ENCODE results near the gene NFIX. TPM values are rescaled to one million over a fixed set of nuclear protein-coding genes. Genes with fewer than 3 reads are reported as not detected.

NFIX gene
- total and polyA plus RNA-seq, 9 of the 15 experiments (the other 6 are each of a cell fraction or from before 2014, with no cell fraction given) = 0.28 to 26.8 (median 5.4) TPM

DNA sequence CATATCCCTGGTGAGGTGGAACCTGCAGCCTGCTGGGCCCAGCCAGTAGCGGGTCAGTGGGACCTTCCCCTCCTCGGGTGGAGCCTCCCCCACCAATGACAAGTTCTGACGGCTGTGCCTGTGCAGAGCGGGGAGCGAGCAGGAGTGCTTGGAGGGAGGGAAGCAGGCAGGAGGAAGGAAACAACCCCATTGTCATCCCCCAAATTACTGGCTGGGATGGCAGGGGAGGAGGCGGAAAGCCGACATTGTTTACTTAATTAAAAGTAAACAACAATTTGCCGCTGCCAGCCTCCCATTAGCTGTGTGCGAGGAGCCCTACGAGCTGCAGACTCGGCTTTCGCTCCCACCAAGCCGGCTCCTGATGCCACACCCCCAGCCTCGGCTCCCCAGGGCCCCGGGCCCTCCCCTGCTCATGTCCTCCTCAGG, 61.9 kb downstream of the NFIX start (continued):
- TF ChIP-seq, protein P1, sequence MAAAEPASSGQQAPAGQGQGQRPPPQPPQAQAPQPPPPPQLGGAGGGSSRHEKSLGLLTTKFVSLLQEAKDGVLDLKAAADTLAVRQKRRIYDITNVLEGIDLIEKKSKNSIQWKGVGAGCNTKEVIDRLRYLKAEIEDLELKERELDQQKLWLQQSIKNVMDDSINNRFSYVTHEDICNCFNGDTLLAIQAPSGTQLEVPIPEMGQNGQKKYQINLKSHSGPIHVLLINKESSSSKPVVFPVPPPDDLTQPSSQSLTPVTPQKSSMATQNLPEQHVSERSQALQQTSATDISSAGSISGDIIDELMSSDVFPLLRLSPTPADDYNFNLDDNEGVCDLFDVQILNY (CRISPR knock-in tag; IDR thresholded peaks at IDR 0.05) = no peak
- TF ChIP-seq SMARCC2 (IDR thresholded peaks at IDR 0.05; ENCODE audit: low read depth) = no peak

DNA sequence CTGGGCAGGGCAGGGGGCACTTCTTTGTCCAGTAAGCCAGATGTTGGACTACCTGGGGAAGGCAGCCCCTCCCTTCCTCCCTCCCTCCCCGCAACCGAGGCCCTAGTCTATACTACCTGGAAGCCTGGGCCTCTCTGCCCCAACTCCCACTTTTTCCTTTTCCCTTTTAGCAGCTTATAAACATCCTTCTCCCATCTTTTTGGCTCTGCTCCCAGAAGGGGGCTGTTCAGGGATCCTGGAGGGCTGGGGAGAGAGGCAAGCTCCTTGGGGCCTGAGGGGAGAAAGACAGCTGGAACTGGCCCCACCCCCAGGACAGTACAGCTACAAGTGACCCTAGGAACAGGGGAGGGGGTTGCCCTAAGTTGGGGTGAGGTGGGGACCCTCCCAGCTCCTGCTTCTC, 62.5 kb downstream of the NFIX start:
- in situ Hi-C loops (cut with MboI) = no loop called here
- ATAC-seq = no peak
- TF ChIP-seq, protein P2, sequence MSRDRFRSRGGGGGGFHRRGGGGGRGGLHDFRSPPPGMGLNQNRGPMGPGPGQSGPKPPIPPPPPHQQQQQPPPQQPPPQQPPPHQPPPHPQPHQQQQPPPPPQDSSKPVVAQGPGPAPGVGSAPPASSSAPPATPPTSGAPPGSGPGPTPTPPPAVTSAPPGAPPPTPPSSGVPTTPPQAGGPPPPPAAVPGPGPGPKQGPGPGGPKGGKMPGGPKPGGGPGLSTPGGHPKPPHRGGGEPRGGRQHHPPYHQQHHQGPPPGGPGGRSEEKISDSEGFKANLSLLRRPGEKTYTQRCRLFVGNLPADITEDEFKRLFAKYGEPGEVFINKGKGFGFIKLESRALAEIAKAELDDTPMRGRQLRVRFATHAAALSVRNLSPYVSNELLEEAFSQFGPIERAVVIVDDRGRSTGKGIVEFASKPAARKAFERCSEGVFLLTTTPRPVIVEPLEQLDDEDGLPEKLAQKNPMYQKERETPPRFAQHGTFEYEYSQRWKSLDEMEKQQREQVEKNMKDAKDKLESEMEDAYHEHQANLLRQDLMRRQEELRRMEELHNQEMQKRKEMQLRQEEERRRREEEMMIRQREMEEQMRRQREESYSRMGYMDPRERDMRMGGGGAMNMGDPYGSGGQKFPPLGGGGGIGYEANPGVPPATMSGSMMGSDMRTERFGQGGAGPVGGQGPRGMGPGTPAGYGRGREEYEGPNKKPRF (IDR thresholded peaks at IDR 0.05; ENCODE audit: low read depth, low read length) = no peak
- TF ChIP-seq, protein P3, sequence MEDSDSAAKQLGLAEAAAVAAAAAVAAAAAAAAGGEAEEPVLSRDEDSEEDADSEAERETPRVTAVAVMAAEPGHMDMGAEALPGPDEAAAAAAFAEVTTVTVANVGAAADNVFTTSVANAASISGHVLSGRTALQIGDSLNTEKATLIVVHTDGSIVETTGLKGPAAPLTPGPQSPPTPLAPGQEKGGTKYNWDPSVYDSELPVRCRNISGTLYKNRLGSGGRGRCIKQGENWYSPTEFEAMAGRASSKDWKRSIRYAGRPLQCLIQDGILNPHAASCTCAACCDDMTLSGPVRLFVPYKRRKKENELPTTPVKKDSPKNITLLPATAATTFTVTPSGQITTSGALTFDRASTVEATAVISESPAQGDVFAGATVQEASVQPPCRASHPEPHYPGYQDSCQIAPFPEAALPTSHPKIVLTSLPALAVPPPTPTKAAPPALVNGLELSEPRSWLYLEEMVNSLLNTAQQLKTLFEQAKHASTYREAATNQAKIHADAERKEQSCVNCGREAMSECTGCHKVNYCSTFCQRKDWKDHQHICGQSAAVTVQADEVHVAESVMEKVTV (CRISPR knock-in tag; IDR thresholded peaks at IDR 0.05) = no peak
- TF ChIP-seq MEIS2 (IDR thresholded peaks at IDR 0.05; ENCODE audit: partially characterized antibody) (no peak), STAT5B (CRISPR knock-in tag; IDR thresholded peaks at IDR 0.05) (no peak), RCOR1 (IDR thresholded peaks at IDR 0.05; ENCODE audit: borderline replicate concordance in 1 of 2, low read depth in 2 of 2, low read length in 2 of 2) (no peak), ZFPM2 (CRISPR knock-in tag; IDR thresholded peaks at IDR 0.05) (no peak), MCM7 (IDR thresholded peaks at IDR 0.05) (no peak), ELF1 (tag; IDR thresholded peaks at IDR 0.05) (no peak), MECOM (CRISPR knock-in tag; IDR thresholded peaks at IDR 0.05) (no peak)
- TF ChIP-seq, protein P4, sequence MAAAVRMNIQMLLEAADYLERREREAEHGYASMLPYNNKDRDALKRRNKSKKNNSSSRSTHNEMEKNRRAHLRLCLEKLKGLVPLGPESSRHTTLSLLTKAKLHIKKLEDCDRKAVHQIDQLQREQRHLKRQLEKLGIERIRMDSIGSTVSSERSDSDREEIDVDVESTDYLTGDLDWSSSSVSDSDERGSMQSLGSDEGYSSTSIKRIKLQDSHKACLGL (CRISPR knock-in tag; IDR thresholded peaks at IDR 0.05; ENCODE audit: borderline replicate concordance, poor library complexity, severe bottlenecking) = no peak
- FAIRE-seq = no peak
- Histone ChIP-seq H3K4me2 (ENCODE audit: insufficient read depth, low read length) (no peak overlapping the region), H3K27ac (ENCODE audit: extremely low read depth, low read depth, low read length) (no peak overlapping the region), H3K27me3 (ENCODE audit: control insufficient read depth in 2 of 2, insufficient read depth in 2 of 2, low read length in 2 of 2) (no peaks in the 10 kb centered on the region), H3K9me3 (replicated peaks; ENCODE audit: control insufficient read depth, insufficient read depth, low read depth, low read length) (no peaks in the 10 kb centered on the region), H3K4me1 (replicated peaks in 1 of 2; ENCODE audit: control insufficient read depth in 2 of 2, insufficient read depth in 2 of 2, low read length in 2 of 2) (peaks cover 10 to 54% of the 10 kb centered on the region in 2 experiments; a peak in 4 of 5 replicates), H4K20me1 (replicated peaks; ENCODE audit: control insufficient read depth, insufficient read depth, low read length) (peaks cover 33% of the 10 kb centered on the region; the same call in 1 of the 2 replicates), H3K9me1 (ENCODE audit: control insufficient read depth, insufficient read depth, low read length) (no peaks in the 10 kb centered on the region), H3K9ac (ENCODE audit: insufficient read depth in 1 of 2, low read depth in 2 of 2, low read length in 2 of 2) (peak overlapping the region in 1 of 2 experiments; percentile 19; a peak in 1 of 4 replicates), H3K4me3 (no peak overlapping the region), H3K79me2 (ENCODE audit: control insufficient read depth, insufficient read depth, low read length) (peaks cover 6% of the 10 kb centered on the region), H2AFZ (ENCODE audit: low read depth, low read length) (no peak overlapping the region), H3K36me3 (ENCODE audit: control insufficient read depth, insufficient read depth, low read length) (no peaks in the 10 kb centered on the region)
- ChIA-PET POLR2A (interaction anchor here (0.9 kb wide), 1 partner anchor 108 kb away, joined by 3 read pairs; no protein-coding TSS in a partner anchor), CTCF (ENCODE audit: low intra/inter-chr PET ratio) (interaction anchor here (0.6 to 1.8 kb wide), 2 partner anchors 74 to 92 kb away, joined by 4 to 8 read pairs; no protein-coding TSS in a partner anchor)
- intact Hi-C loops (cut with micrococcal nuclease) = no loop called here
- no peak for DNase-seq (ENCODE audit: extremely low read depth in 1 of 4, low spot score in 3 of 4)
- BruUV-seq (replicated peaks) = no TSS peak
- WGBS (ENCODE audit: insufficient coverage, low coverage, missing lambda C conversion rate) = 61% methylated on average over 2 of the region's 2 CpGs
